ENCODE results near the gene ITM2A.

ITM2A gene

DNA sequence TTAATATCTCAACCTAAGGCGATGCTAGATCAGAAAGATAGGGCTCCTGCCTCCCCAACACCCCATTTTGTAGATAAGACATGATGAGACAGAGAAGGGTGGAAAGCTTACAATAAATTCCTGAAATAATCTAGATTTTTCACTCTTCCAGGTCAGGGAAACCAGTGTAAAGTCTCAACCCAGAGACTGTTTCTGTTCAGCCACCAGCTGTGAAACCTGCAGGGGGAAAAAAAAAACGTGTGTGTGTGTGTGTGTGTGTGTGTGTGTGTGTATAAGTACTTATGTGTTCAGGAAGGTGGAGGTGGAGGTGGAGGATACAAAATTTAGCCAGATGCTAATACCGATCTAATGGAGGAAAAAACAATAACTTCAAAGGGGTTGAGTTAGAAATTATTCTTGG lies 773 bp upstream of the ITM2A start:
- H3K4me3 ChIP-seq (ENCODE audit: low read length), result no peak overlapping the region
- TF ChIP-seq, protein P1, sequence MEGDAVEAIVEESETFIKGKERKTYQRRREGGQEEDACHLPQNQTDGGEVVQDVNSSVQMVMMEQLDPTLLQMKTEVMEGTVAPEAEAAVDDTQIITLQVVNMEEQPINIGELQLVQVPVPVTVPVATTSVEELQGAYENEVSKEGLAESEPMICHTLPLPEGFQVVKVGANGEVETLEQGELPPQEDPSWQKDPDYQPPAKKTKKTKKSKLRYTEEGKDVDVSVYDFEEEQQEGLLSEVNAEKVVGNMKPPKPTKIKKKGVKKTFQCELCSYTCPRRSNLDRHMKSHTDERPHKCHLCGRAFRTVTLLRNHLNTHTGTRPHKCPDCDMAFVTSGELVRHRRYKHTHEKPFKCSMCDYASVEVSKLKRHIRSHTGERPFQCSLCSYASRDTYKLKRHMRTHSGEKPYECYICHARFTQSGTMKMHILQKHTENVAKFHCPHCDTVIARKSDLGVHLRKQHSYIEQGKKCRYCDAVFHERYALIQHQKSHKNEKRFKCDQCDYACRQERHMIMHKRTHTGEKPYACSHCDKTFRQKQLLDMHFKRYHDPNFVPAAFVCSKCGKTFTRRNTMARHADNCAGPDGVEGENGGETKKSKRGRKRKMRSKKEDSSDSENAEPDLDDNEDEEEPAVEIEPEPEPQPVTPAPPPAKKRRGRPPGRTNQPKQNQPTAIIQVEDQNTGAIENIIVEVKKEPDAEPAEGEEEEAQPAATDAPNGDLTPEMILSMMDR (IDR thresholded peaks at IDR 0.05; ENCODE audit: insufficient read depth, low read depth, low read length, missing control alignments), result no peak
- no peak for DNase-seq (ENCODE audit: low read depth)

DNA sequence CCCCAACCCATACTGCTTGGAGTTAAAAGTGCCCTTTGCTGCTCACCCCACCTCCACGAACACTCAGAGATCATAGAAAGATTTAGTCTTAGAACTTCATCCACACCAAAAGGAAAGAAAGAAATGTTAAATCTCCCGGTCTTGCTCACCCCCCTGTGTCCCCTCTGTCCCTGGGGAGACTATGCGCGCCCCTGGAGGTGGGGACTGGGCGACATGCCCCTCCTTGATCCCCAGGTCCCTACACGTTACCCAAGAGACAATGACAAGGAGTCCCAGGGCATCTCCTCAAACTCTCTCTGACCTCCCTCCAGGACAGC lies 620 bp downstream of the ITM2A start:
- TF ChIP-seq, protein P1 (IDR thresholded peaks at IDR 0.05; ENCODE audit: insufficient read depth, low read depth, low read length, missing control alignments), result no peak
- H3K4me3 ChIP-seq (ENCODE audit: low read length), result no peak overlapping the region
- DNase-seq (ENCODE audit: low read depth), result no peak

DNA sequence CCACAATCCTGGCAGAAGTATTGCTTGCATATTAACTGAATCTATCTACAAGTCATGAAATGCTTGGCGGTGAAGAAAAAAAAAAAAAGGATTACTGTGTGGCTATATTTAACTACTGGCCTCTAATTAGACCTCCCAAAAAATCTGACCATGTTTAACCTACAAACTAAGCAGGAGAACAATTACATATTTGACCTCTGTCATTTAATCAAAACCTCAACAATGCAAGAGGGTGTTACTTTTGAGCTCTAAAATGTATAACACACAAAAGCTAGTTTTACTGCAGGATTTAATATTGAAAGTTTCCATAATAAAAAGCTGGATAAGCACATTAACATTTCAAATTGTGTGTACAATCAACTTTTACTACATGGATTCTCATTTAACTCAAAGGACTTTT lies 1.5 kb downstream of the ITM2A start:
- TF ChIP-seq, protein P1 (IDR thresholded peaks at IDR 0.05; ENCODE audit: insufficient read depth, low read depth, low read length, missing control alignments), result no peak
- no peak overlapping the region for H3K4me3 ChIP-seq (ENCODE audit: low read length)
- DNase-seq (ENCODE audit: low read depth), result no peak

DNA sequence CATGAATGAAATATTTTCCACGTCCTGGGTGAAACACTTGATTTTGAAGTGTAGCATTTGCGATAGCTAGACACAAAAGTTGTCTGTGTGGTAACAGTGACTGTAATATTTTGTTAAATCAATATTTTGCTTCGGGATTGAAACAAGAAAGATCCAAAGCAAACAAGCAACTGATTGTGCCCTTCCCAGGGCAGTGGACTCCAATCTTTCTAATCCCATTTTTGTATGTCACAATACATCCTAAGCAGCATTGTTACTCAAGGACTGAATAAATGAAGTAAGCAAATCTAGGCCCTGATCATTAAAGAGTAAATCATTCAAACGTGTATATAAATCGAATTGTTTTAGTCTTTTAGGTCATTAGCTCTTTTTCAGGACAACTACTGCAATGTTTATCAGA lies 2.8 kb downstream of the ITM2A start:
- DNase-seq (ENCODE audit: low read depth), result no peak
- no peak overlapping the region for H3K4me3 ChIP-seq (ENCODE audit: low read length)
- TF ChIP-seq, protein P1 (IDR thresholded peaks at IDR 0.05; ENCODE audit: insufficient read depth, low read depth, low read length, missing control alignments), result no peak

DNA sequence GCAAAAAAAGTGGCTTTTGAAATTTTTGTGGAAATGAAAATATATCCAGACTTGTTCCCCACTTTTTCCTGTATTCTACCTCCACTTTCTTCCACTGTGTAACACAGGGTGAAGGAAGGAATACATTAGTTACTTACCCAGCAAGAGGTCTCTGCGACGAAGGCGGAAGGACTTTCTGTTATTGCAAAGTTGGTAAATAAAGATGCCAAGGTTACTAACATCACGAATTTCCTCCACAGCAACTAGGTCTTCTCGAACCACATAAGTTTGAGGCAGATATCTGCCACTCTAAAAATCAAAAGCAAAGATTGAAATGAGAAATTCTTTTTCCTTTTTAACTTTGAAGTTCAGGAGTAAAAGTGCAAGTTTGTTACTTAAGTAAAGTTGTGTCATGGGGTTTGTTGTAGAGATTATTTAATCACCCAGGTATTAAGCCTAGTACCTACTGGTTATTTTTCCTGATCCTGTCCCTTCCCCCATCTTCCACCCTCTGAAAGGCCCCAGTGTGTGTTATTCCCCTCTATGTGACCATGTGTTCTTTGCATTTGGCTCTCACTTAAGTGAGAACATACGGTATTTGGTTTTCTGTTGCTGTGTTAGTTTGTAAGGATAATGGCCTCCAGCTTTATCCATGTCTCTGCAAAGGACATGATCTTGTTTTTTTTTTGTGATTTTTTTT lies 5.8 kb downstream of the ITM2A start:
- H3K4me3 ChIP-seq (ENCODE audit: low read length), result no peak overlapping the region
- no peak for DNase-seq (ENCODE audit: low read depth)
- TF ChIP-seq, protein P1 (IDR thresholded peaks at IDR 0.05; ENCODE audit: insufficient read depth, low read depth, low read length, missing control alignments), result no peak

DNA sequence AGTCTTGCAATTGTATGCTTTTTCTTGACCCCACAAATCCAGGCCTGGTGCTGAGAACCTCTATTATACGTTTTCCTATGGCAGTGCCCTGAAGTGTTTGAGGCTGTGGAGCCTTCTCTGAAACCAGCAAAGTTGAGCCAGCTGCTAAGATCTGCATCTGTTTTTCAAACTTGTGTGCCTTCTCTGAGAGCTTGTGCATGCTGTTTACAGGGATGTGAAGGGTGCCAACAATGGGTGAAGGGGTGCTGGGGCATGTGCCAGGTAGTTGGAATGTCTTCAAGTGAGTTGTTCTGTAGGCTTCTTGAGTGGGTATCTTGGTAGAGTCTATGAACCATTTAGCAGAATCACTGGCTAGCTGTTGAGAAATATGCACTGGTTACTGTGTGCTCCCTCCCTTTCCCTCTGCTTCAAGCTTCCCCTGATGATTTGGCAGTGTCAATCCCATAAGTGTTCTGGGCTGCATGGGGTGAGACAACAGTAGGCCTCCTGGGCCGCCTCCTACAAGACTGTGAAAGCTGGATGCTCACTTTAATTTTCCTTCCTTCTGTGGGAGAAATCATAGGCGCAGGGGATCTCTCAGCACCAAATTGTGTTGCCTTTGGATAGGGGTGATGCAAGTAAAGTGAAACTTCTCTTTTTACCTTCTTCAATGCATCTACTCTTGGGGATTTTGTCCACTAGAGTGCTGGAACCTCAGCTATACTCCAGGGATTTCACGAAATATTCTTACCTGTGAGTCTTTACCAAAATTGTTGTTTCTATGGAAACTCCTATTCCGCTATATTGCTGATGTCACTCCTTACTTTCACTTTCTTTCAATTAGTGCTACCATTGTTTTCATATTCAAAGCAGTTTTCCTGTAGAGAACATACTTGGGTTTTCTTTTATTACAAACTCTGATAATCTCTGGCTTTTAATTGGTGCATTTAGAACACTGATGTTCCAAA lies 30.0 kb downstream of the ITM2A start:
- TF ChIP-seq, protein P1 (IDR thresholded peaks at IDR 0.05; ENCODE audit: insufficient read depth, low read depth, low read length, missing control alignments), result no peak
- DNase-seq (ENCODE audit: low read depth), result no peak
- no peak overlapping the region for H3K4me3 ChIP-seq (ENCODE audit: low read length)

Measured in epithelial cell of esophagus (primary cell).